Fibroblast of skin of scalp (primary cell): Measurements from ENCODE around the gene TAF1B.

Source experiments
- DNase-seq: peaks from one replicate; pipeline ENCODE4 v3.0.0-alpha.2; 2013

The TAF1B gene

DNA sequence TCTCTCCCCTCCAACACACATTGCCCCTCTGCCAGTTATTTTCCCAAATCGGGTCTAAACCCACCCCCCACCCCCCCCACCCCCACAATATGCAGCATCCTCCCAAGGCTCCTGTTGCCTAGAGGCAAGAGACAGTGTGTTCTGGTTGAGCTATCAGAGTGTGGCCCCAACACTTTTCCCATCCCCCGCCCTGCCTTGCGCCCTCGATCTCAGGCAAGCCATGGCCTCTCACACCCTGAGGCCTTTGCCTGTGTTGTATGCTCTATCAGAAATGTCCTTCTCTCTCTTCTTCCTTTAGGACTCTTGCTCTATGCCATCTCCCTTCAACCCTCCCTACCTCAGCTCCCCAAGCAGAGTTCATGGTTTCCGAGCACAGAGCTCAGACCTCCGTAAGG is 98.7 kb downstream of the TAF1B start:
- no peak for DNase-seq

DNA sequence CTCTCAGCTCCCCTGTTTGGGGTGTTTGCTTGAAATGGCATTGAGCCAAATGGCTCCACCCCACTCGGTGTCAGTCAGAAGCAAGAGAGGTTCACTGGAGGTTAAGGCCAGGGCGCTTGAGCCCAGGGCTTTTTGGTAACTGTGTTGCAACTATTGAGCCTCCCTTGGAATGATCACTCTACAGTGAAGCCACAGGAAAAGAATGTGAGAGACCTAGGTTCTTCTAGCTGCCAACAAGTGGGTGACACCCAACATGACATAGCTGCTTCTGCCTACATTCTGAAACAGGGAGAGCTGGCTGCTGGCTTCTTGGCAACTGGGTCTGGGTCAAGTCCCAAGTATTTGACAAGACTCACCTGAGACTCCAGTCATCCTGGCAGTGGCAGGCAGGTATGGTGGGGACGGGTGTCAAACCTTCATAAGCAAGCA is 101.1 kb downstream of the TAF1B start:
- DNase-seq, result no peak

DNA sequence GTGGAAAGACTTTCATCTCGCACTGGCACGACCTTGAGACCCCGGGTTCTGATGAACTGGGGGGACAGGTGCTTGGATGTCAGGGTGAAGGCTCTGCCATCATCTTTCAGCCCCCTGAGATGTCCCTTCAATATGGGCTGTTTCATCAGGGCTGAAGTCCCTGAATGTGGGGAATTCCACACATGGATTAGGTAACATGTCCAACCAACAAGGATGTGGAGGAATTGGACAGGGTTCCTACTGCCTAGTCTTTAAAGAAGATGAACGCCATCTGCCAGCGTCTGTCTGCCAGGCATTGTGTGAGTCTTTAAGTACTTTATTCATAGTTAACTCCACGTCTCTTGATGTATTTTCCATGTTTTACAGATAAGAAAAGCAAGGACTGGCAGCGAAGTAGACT is 102.3 kb downstream of the TAF1B start:
- DNase-seq, result no peak

DNA sequence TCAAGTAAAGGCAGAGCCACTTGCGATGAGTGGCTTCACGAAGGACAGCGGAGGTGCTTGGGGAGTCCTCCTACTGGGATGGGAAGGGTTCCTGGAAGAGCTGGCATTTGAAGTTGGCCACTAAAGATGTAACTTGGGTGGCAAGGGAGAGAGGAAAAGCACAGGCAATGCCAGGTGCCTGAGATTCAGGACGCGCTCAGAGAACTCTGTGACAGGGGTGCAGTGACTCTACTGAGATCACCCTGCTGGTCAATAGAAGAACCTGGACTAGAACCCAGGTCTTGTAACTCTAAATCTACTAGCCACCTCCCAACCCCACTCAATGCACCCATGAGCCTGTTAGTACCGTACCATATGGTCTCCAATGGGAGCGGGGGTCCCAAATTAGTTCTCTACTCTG is 102.8 kb downstream of the TAF1B start:
- no peak for DNase-seq

DNA sequence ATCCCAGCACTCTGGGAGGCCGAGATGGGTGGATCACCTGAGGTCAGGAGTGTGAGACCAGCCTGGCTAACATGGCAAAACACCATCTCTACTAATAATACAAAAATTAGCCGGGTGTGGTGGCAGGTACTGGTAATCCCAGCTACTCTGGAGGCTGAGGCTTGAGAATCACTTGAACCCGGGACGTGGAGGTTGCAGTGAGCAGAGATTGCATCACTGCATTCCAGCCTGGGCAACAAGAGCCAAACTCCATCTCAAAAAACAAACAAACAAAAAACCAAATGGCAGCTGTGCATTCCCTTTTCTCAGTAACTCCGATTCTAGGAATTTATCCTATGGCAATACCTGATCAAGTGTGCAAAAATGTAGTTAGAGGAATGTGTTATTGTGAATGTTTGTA is 103.5 kb downstream of the TAF1B start:
- DNase-seq, result no peak

DNA sequence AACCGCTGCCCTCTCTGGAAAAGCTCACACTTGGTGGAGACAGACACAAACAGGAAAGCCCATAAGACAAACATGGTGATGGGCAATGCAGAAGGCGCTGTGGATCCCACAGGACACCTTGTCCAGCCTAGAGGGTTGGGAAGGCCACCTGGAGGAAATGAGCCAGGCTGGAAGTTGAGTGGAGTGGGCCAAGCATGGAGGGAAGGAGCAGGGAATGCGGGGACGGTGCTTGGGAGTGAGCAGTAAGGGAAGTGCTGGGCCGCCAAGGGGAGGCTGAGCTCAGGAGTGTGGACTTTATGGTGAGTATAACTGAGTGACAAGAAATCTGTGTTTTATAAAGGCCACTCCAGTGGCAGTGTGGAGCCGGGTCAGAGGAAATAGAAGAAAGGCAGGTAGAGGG is 105.4 kb downstream of the TAF1B start:
- DNase-seq, result no peak

DNA sequence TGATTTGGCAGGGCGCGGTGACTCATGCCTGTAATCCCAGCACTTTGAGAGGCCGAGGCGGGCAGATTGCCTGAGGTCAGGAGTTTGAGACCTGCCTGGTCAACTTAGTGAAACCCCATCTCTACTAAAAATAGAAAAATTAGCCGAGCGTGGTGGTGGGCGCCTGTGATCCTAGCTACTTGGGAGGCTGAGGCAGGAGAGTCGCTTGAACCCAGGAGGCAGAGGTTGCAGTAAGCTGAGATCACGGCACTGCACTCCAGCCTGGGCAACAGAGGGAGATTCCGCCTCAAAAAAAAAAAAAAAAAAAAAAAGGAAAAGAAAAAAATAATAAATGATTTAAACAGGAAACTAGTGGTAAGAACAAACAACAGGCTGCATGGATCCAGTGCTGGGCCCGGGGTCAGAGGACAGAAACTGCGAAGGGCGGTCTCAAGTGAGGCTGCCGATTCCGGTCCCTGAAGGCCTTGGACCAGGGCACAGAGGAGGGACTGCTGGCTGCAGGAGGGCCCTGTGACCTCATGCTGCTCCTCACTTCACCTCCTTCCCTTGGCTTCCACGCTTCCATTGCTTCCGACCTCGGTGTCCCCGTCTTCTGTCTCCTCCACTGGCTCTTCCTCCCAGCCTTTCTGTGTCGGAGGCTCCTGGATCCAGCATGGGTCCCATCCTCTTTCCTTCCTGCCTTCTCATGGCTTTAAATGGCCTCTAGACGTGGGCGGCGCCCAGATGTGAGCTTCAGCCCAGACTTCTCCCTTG is 106.1 kb downstream of the TAF1B start:
- no peak for DNase-seq

DNA sequence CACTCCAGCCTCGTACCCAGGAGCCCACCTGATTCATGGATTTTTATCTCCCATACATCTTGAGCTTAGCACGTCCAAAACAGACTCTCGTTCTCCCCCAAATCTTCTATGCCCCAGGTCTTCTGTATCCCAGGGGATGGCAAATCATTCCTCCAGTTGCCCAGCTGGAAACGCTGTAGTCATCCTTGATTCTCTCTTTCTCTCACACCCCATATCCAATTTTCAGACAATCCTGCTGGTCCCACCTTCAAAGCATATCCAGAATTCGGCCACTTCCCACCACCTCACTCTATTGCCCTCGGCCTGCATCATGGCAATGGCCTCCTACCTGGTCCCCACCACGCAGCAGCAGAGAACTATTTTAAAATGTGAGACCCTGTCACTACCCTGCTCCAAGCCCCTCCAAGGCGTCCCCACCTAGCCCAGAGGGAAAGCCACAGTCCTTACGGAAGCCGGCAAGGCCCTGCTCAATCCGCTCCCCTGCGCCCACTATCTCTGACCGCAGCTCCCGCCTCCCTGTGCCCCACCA is 106.8 kb downstream of the TAF1B start:
- DNase-seq, result no peak

DNA sequence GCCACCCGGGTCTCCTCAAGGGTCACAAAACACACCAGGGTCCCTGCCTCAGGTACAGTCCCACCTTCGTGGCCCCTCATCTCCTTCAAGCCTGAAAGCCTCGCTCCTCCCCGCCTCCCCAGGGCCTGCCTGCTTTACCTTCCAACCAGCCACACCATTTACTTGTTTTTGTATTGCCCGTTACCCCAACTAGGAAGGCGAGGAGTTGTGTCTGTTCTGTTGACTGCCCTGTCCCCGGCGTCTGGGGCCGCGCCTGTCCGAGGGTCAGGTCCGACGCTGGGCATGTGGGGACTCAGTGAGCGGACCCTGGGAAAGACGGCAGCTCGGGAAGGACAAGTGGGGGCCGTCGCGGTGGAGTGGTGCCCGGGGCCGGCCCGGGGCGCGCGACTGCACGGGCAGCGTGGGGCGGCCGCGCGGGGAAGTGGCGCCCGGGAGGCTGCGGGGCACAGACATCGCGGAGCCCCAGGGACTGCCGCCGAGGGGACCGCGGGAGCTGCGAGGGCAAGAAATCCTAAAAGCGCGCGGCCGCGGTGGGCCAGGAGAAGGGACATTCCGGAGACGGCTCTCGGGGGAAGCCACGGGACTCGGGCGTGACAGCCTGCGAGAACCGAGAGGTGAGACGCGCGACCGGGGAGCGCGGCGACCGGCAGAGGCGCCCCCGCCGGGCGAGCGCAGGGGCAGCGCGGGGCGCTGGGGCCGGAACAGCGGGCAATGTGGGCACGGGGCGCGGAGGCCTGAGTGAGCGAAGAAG is 107.4 kb downstream of the TAF1B start:
- DNase-seq, result peak; percentile 33

DNA sequence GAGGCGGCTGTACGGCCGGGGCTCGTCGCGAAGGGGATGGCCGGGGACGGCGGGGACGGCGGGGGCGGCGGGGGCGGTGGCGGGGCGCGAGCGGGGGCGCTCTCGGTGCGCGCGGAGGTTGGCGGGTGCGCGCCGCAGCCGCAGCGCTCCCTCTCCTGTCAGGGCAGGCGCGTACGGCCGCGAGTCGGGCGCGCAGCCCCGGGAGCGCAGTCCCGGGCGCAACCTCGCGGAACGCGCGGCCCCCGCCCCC is 107.9 kb downstream of the TAF1B start:
- DNase-seq, result no peak

DNA sequence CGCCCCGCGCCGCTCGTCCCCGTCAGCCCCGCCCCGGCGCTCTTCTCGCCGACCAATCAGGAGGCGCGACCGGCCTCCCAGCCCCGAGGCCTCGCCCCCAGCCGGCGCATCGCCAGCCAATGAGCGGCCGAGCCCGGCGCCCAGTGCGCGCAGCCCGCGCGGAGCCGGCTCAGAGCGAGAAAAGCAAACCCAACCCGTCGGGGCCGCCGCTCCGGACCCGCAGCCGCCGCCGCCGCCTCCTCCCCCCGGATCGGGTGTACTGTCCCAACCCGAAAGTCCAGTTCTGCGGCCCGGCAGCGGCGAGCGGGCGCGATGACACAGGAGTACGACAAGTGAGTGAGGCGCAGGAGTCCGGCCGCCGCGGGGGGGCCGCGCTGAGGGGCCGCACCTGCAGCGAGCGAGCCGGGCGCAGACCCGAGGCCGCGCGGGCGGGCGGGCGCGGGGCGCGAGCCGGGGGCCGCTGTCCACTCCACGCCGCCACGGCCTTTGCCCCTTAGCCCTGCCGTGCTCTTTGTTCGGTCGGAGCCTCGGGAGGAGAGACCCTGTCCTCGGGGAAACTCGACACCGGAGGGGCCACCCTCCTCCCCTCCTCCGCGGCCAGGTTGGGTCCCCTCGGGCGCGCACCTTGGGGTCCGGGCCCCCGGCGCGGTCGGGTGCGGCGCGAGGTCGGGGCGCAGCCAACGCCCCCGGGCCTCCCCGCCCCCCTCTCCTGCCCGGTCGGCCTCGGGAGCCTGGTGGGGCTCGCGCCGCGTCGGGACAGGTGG is 108.4 kb downstream of the TAF1B start, which contains the start of gene GRHL1:
Gene GRHL1 (plus strand): TSS at position 172 of the 764 bp plus-strand sequence. CDS start 141 bp downstream, at position 313.
- peak; percentile 92 for DNase-seq

DNA sequence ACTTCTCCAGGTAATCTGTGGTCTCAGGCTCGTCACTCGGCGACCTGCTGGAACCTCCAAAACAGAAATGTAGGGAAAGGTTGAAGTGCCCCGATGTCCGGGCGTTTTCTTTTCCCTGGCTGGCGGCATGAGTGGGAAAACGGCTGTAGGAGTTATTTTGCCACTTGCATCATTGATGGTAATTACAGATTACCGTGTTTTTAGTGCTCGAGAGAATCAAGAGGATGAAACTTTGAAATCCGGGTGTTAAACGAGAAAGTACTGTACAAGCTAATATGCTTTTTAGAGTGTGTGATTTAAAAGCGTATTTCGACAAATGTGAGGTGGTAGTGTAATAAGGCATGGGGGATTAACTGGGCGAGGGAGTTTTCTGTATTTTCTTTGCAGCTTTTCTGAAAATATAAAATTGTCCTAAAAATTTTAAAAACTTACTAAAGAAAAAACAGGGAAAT is 109.0 kb downstream of the TAF1B start:
- no peak for DNase-seq

DNA sequence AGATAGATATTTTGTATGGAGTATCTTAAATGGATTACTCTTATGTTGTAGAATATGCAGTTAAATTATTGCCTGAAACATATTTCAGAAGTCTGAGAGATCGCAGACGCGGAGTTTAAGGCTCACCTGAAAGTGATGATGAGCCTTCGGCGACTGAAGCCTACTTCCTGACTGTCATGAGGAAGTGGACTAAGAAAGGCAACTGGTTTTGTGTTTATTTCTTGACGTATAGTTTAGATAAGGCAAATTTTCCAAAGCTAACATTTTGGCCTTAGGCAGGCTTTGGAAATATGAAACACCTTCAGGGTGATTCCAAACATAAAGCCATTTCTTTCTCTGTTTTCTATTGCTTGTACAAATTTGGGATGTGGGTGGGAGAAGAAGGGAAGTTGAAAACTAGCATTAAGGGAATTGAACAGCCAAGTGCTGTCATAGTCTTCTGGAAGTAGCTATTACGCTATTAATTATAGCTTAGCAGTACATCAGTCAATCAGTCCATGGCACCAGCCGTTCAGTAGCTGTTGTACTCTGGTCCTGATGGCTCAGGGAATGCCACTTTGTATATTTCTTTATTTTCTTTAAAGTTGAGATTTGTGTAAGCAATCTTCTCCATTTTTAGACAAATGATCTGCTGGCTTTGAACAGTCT is 109.7 kb downstream of the TAF1B start:
- no peak for DNase-seq

DNA sequence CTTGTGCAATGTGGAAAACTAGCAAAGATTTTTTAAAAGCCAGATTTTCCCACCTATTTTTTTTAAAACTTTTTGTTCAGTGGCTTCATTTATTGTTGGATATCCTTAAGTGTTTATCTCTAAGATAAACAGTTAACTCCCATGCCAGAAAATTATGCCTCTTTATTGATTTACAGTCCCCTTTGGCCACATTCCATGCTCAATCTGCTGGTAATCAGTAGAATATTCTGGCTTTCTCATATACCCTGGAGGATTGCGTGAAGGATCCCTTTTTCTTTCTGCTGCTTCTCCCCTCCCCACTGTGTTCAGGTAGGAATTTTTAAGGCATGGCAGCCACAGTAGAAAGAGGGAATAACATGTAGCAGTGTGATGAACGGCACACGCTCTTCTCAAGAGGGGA is 110.9 kb downstream of the TAF1B start:
- no peak for DNase-seq

DNA sequence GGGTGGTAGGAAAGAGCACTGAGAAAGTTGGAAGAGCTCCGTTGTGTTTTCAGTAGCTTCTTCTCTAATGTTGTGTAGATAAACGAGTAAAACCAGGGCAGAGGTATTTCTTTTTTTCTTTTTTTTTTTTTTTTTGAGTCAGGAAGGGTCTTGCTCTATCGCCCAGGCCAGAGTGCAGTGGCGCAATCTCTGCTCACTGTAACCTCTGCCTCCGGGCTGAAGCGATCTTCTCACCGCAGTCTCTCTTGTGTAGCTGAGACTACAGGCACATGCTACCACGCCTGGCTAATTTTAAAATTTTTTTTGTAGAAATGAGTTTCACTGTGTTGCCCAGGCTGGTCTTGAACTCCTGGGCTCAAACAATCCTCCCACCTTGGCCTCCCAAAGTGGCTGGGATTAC is 114.8 kb downstream of the TAF1B start:
- DNase-seq, result no peak

DNA sequence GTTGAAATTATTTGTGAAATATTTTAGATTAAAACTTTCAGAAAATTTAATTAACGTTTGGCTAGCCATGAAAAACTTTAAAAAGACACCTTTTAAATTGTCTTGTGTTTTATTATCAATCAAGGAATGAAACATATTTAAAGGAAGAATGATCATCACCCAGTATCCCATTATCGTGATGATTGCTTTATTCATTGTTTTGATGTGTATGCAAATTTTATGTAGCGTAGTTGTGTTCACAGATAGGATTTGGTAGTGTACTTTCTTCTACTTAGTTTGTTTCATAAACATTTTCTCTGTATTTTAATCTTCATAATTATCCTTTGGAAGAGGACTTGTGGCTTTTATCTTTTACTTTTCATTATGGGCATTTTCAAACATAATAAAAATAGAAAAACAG is 116.0 kb downstream of the TAF1B start:
- no peak for DNase-seq

DNA sequence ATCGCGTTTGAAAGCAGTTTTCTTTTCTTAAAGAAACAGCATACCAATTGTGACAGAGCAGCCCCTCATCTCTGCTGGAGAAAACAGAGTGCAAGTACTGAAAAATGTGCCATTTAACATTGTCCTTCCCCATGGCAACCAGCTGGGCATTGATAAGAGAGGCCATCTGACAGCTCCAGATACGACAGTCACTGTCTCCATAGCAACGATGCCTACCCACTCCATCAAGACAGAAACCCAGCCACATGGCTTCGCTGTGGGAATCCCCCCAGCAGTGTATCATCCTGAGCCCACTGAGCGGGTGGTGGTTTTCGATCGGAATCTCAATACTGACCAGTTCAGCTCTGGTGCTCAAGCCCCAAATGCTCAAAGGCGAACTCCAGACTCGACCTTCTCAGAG is 117.7 kb downstream of the TAF1B start:
- DNase-seq, result no peak

DNA sequence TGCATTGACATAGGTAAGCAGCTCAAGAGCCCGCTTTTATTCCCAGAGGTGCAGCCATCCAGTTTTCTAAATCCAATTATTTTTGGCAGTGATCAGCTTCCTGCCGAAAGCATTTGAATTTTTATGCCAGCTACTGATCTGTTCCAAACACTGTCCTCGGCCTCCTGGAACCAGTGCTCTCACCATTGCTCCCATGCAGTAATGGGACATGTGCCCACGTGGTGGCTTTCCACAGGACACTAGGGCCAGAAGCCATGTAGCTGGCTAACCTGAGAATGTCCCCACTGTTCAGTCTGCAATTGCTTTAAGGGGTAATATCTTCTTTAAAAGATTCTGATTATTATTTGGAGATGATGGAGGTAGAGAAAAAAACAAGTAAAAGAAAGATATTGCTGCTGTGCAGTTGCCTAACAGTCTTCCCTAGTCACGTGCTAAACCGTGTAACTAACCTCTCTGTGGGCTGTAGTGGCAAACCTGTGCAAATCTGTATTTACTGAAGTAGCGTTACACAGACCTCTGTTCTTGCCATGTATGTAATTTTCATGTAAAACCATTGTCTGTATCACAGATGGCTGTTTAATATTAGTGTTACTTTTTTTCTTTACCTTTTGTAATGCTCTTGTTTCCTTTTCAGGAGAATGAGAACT is 121.2 kb downstream of the TAF1B start:
- DNase-seq, result no peak

DNA sequence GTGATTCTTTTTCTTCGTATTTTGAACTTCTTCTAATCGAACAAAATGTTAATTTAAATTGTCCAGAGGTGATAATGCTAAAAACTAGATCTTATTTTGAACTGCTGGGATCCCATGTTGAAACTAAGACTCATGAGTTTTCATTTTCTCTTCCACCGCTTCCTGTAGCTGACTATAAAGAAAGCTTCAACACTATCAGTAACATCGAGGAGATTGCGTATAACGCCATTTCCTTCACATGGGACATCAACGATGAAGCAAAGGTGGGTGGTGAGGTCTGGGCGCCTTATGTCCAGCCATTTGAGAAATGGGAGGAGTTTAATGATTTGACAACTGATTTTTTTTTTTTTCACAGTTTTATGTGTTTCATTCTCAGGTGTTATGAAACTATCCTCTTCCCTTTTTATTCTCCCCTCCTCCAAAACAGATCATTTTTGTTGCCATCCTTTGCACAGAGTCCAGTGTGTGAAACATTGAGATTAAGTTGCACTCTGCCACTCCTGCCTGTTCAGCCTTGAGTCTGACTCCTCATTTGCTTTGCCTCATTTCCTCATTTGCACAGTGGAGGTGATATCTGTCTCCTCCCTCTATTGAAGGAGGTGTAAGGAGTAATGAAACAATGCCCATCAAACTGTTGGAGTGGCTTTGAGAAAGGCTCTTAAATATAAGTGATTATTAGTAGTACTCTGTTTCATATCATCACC is 122.0 kb downstream of the TAF1B start:
- no peak for DNase-seq

DNA sequence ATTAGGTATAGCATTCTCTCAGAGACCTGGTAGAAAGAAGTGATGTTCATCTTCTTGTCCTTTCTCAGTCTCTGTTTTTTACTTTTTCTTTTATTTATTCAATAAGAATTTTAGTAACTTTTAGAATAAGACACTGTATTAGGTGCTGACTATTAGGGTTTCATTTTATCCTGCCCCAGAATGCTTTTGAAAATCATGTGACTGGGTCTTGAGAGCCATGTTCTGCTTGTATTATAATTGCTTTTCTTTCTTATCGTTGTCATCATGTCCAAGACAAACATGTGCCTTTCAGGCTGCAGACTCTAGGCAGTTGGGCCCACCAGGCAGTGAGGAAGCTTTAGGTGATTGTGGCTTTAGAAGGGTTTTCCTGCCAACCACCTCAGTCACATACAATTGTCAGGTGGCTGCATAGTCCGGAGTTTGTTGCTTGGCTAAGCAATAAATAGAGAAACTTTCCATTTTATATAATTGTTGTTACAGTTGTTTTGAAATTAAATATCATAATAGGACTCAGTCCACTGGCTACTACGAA is 123.3 kb downstream of the TAF1B start:
- no peak for DNase-seq

DNA sequence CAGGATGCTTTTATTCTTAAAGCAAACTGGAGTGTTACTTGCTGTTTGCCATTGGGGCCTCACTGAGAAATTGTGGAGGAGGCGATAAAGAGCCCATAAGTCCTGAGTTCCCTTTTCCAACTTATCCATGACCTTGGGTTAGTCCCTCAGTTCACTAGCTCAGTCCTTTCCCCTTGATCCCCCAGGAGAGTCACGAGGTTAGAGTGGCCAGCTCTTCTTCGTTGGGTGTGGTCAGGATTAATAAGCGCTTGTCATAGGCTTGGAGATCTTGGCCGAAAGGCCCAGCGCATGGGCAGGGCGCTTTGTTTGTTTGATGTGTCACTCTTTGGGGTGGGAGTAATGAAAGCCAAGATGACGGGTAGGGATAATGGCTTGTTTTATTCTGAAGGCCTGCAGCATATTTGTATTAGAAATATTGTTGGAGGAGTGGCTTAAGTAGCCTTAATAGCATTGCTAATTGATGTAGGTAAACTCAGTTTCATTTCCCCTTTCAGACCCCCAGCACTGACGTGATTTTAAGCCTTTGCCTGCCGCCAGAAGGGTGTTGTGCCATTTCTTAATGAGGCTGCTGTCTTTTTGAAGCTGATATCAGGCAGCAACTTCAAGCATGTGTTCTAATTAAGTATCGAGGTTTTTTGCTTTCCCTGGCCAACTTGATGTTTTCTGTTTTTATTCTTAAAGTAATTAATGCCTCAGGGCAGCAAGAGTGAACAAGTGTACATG is 123.9 kb downstream of the TAF1B start:
- no peak for DNase-seq
